CD4-positive, CD25-positive, alpha-beta regulatory T cell (primary cell): ENCODE results near the gene LTN1. TPM values are rescaled to one million over a fixed set of nuclear protein-coding genes. Genes with fewer than 3 reads are reported as not detected.

Source experiments
- ATAC-seq, 2 donors: fragments of 150-1000 bp; cut with Tn5 transposase; one replicate each; pipeline ENCODE4 v1.10.0; 2021; ENCODE audit warnings: low read depth in 2 of 2, moderate number of reproducible peaks in 2 of 2, moderate library complexity in 1 of 2
- DNase-seq, 3 donors: peaks; one replicate each; pipeline versions ENCODE4 v3.0.0 to v3.0.0-alpha.2; 2012 to 2022; ENCODE audit warnings: mixed read lengths in 1 of 3
- H3K27ac ChIP-seq: one replicate; pipeline ENCODE4 v1.7.0; 2013; ENCODE audit warnings: mild to moderate bottlenecking, low read length; ENCODE audit not compliant: insufficient read depth, poor library complexity, severe bottlenecking
- H3K27me3 ChIP-seq: one replicate; pipeline ENCODE4 v1.7.0; 2013; ENCODE audit warnings: low read length; ENCODE audit not compliant: control insufficient read depth, insufficient read depth
- H3K36me3 ChIP-seq: one replicate; pipeline ENCODE4 v1.7.0; 2013; ENCODE audit warnings: mild to moderate bottlenecking, low read length, moderate library complexity; ENCODE audit not compliant: control insufficient read depth, insufficient read depth
- H3K4me1 ChIP-seq: 2 replicates; pipeline ENCODE4 v1.7.0; 2013; ENCODE audit warnings: mild to moderate bottlenecking, low read length; ENCODE audit not compliant: insufficient read depth, control insufficient read depth, poor library complexity, severe bottlenecking
- H3K4me3 ChIP-seq: one replicate; pipeline ENCODE4 v1.7.0; 2013; ENCODE audit warnings: low read depth, mild to moderate bottlenecking, low read length, moderate library complexity
- H3K9me3 ChIP-seq, 2 experiments: 1 replicate in 1 of 2; 2 replicates in 1 of 2; pipeline ENCODE4 v1.7.0; 2013; ENCODE audit warnings: low read length in 2 of 2, mild to moderate bottlenecking in 1 of 2, moderate library complexity in 1 of 2; ENCODE audit not compliant: control insufficient read depth in 2 of 2
- H3K27ac Mint-ChIP-seq, 3 donors: one replicate each; pipeline ENCODE4 v1.8.0; 2020 to 2022; ENCODE audit warnings: mild to moderate bottlenecking in 3 of 3, mixed read lengths in 3 of 3, moderate library complexity in 2 of 3
- H3K27me3 Mint-ChIP-seq: one replicate; pipeline ENCODE4 v1.8.0; 2022; ENCODE audit warnings: mild to moderate bottlenecking, mixed read lengths
- H3K36me3 Mint-ChIP-seq: one replicate; pipeline ENCODE4 v1.8.0; 2020; ENCODE audit warnings: mixed read lengths
- H3K4me1 Mint-ChIP-seq, 4 donors: one replicate each; pipeline ENCODE4 v1.8.0; 2020 to 2022; ENCODE audit warnings: mixed read lengths in 4 of 4, mild to moderate bottlenecking in 1 of 4
- H3K4me3 Mint-ChIP-seq, 4 donors: one replicate each; pipeline ENCODE4 v1.8.0; 2020 to 2022; ENCODE audit warnings: mild to moderate bottlenecking in 4 of 4, mixed read lengths in 4 of 4, moderate library complexity in 3 of 4
- H3K9me3 Mint-ChIP-seq, 7 donors: one replicate each; pipeline ENCODE4 v1.8.0; 2020 to 2022; ENCODE audit warnings: mixed read lengths in 7 of 7, mild to moderate bottlenecking in 3 of 7, moderate library complexity in 2 of 7
- polyA plus RNA-seq, 4 donors: library from polyadenylated mRNA; unstranded; fragments of 300-500 nt; fragmentation: Illumina TruSeq; gene quantifications; one replicate each; pipeline ENCODE4 v1.2.3, GENCODE V29; 2021
- total RNA-seq: library from RNA; stranded (reverse); gene quantifications from one replicate; pipeline ENCODE4 v1.2.3, GENCODE V29; 2022

The LTN1 gene
- total and polyA plus RNA-seq, 5 donors from 2014 or later: 12.7 to 38.3 (median 18.5) TPM

DNA sequence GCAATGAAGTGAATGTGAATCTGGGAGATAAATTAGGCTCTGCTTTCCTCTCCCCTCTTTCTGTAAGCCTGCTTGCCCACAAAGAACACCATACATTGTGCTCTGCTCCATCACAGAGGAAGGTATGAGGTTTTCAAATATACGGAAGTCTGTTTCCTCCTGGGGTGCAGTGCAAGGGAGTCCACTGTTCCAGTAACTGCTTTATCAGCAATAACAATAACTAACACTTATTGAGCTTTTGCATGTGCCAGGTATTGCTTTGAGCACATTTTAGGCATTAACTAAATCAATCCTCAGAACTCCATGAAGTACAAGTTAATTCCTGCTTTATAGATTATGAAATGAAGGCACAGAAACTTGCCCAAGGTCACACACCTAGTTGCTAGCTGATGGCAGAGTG is 10.0 kb downstream of the LTN1 start:
- Mint-ChIP-seq H3K27ac (peak overlapping the region in 1 of 3 donors; percentile 4), H3K9me3 (no peaks in the 10 kb centered on the region), H3K36me3 (peaks cover 46% of the 10 kb centered on the region), H3K27me3 (no peaks in the 10 kb centered on the region), H3K4me3 (no peak overlapping the region), H3K4me1 (peaks cover 10 to 21% (median 18%) of the 10 kb centered on the region in 4 donors)
- Histone ChIP-seq H3K27me3 (no peaks in the 10 kb centered on the region), H3K27ac (no peak overlapping the region), H3K36me3 (peaks cover 71% of the 10 kb centered on the region), H3K4me3 (no peak overlapping the region), H3K9me3 (no peaks in the 10 kb centered on the region), H3K4me1 (no peaks in the 10 kb centered on the region)
- ATAC-seq (no peak), DNase-seq (no peak)

DNA sequence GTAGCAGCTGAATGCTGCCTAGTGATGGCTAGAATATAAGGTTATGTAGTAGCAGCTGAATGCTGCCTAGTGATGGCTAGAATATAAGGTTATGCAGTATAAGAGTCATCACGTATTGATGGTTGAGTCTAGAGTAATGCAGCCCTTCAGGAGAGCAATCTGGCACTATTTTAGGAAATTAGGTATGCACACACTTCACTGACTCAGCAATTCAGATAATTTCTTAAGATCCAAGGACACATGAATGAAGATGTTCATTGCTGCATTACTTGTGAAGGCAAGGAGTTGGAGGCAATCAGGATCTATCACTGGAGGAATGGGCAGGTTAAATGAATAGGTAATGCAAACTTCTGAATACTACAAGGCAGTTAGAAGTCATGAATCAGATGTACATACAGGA is 13.6 kb downstream of the LTN1 start:
- Mint-ChIP-seq H3K27me3 (no peaks in the 10 kb centered on the region), H3K4me1 (peaks cover 12 to 21% (median 17%) of the 10 kb centered on the region in 4 donors)

GRCh38 chr21:28975397-28975796 is 17.3 kb downstream of the LTN1 start:
- Mint-ChIP-seq H3K36me3 (peaks cover 33% of the 10 kb centered on the region), H3K27ac (peak overlapping the region in 2 of 3 donors; percentile 10 to 53), H3K27me3 (no peaks in the 10 kb centered on the region), H3K4me3 (no peak overlapping the region), H3K9me3 (no peaks in the 10 kb centered on the region), H3K4me1 (peaks cover 10 to 20% (median 16%) of the 10 kb centered on the region in 4 donors)
- H3K36me3 ChIP-seq: peaks cover 46% of the 10 kb centered on the region
- no peaks in the 10 kb centered on the region for H3K9me3 ChIP-seq
- no peaks in the 10 kb centered on the region for H3K4me1 ChIP-seq
- H3K27me3 ChIP-seq: no peaks in the 10 kb centered on the region
- DNase-seq: no peak
- no peak overlapping the region for H3K27ac ChIP-seq
- H3K4me3 ChIP-seq: no peak overlapping the region
- ATAC-seq: no peak

More for the DNA sequence above, 13.6 kb downstream of the LTN1 start:
- Mint-ChIP-seq H3K27ac (peak overlapping the region in 1 of 3 donors; percentile 6), H3K9me3 (no peaks in the 10 kb centered on the region), H3K36me3 (peaks cover 46% of the 10 kb centered on the region), H3K4me3 (no peak overlapping the region)
- no peak for ATAC-seq
- H3K36me3 ChIP-seq: peaks cover 68% of the 10 kb centered on the region
- no peaks in the 10 kb centered on the region for H3K9me3 ChIP-seq
- no peaks in the 10 kb centered on the region for H3K4me1 ChIP-seq
- no peaks in the 10 kb centered on the region for H3K27me3 ChIP-seq
- H3K4me3 ChIP-seq: no peak overlapping the region
- H3K27ac ChIP-seq: no peak overlapping the region
- no peak for DNase-seq

DNA sequence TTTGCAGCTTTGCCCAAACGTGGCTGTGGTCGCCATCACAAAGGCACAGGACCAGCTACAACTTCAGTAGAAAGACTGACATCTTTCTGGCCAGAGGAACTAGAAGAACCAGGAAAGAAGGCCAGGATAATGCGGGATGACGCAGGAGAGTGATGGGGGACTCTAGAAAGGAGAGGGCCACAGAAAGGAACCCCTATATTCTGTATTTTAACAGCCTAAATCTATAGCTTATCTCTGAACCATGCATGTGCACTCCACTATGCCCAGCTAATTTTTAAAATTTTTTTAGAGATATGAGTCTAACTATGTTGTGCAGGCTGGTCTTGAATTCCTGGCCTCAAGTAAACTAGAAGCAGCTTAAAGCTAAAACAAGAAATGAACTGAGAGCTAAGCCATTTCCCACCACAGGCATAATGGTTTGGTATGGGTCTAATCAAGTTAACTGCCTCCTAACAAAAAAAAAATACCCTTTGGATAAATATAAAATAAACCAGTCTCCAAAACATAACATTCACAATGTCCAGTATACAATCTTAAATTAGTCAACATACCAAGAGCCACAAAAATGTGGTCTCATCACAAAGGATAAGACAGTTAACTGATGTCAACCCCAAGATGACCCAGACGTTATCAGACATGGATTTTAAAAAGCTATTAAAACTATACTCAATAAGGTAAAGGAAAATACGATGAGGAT is 18.0 kb downstream of the LTN1 start:
- no peak overlapping the region for H3K27ac ChIP-seq
- no peaks in the 10 kb centered on the region for H3K9me3 ChIP-seq
- H3K4me1 ChIP-seq: no peaks in the 10 kb centered on the region
- ATAC-seq (no peak), DNase-seq (no peak)
- no peak overlapping the region for H3K4me3 Mint-ChIP-seq
- no peaks in the 10 kb centered on the region for H3K9me3 Mint-ChIP-seq
- H3K4me3 ChIP-seq: no peak overlapping the region
- peaks cover 48% of the 10 kb centered on the region for H3K36me3 ChIP-seq
- no peaks in the 10 kb centered on the region for H3K27me3 ChIP-seq
- H3K4me1 Mint-ChIP-seq: peaks cover 10 to 20% (median 16%) of the 10 kb centered on the region in 4 donors
- H3K36me3 Mint-ChIP-seq: peaks cover 37% of the 10 kb centered on the region
- no peak overlapping the region for H3K27ac Mint-ChIP-seq
- no peaks in the 10 kb centered on the region for H3K27me3 Mint-ChIP-seq

DNA sequence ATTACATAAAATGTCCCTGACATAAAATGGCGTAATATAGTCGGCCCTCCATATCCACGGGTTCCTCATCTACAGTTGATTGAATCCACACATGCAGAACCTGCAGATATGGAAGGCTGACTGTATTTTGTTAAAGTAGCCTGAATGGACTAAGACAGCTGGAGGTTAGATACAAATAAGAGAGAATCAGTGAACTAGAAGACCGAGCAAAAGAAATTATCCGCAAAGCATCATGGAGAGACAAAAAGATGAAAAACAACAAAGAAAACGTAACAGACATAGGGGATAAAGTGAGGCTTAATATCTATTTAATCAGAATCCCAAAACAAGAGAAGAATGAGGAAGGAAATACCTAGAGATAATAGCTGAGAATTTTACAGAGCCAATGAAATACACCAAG is 20.3 kb downstream of the LTN1 start:
- Histone ChIP-seq H3K36me3 (peaks cover 59% of the 10 kb centered on the region), H3K27me3 (no peaks in the 10 kb centered on the region), H3K9me3 (no peaks in the 10 kb centered on the region), H3K4me1 (no peaks in the 10 kb centered on the region), H3K27ac (no peak overlapping the region), H3K4me3 (no peak overlapping the region)
- Mint-ChIP-seq H3K36me3 (peaks cover 38% of the 10 kb centered on the region), H3K27me3 (no peaks in the 10 kb centered on the region), H3K27ac (no peak overlapping the region), H3K4me1 (peaks cover 10 to 21% (median 13%) of the 10 kb centered on the region in 4 donors), H3K4me3 (no peak overlapping the region), H3K9me3 (no peaks in the 10 kb centered on the region)
- DNase-seq: no peak
- no peak for ATAC-seq

GRCh38 chr21:28971171-28971570 is 21.5 kb downstream of the LTN1 start:
- Mint-ChIP-seq H3K4me3 (no peak overlapping the region), H3K27ac (no peak overlapping the region), H3K9me3 (no peaks in the 10 kb centered on the region), H3K36me3 (peaks cover 49% of the 10 kb centered on the region), H3K4me1 (peaks cover 10 to 21% (median 14%) of the 10 kb centered on the region in 4 donors), H3K27me3 (no peaks in the 10 kb centered on the region)
- Histone ChIP-seq H3K4me1 (no peaks in the 10 kb centered on the region), H3K36me3 (peaks cover 71% of the 10 kb centered on the region), H3K4me3 (no peak overlapping the region), H3K27ac (no peak overlapping the region), H3K27me3 (no peaks in the 10 kb centered on the region), H3K9me3 (no peaks in the 10 kb centered on the region)
- ATAC-seq: no peak
- no peak for DNase-seq

DNA sequence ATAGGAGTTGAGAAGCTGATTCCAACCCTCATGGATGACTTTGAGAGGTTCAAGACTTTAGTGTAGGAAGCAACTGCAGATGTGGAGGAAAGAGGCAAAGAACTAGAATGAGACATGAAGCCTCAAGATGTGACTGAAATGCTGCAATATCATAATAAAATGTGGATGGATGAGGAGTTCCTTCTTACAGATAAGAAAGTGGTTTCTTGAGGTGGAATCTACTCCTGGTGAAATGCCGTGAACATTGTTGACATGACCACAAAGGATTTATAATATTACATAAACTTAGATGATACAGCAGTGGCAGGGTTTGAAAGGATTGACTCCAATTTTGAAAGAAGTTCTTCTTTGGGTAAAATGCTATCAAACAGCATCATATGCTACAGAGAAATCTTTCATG is 28.8 kb downstream of the LTN1 start:
- H3K27ac Mint-ChIP-seq: no peak overlapping the region
- no peak for ATAC-seq
- no peak for DNase-seq
- Histone ChIP-seq H3K4me1 (no peaks in the 10 kb centered on the region), H3K9me3 (no peaks in the 10 kb centered on the region), H3K27me3 (no peaks in the 10 kb centered on the region), H3K36me3 (peaks cover 74% of the 10 kb centered on the region), H3K27ac (no peak overlapping the region), H3K4me3 (no peak overlapping the region)
- H3K27me3 Mint-ChIP-seq: no peaks in the 10 kb centered on the region
- H3K4me1 Mint-ChIP-seq: peaks cover 0 to 22% (median 5%) of the 10 kb centered on the region in 4 donors
- no peak overlapping the region for H3K4me3 Mint-ChIP-seq
- no peaks in the 10 kb centered on the region for H3K9me3 Mint-ChIP-seq
- H3K36me3 Mint-ChIP-seq: peaks cover 42% of the 10 kb centered on the region

GRCh38 chr21:28962465-28962864 is 30.2 kb downstream of the LTN1 start:
- H3K4me1 ChIP-seq: no peaks in the 10 kb centered on the region
- no peaks in the 10 kb centered on the region for H3K27me3 ChIP-seq
- no peaks in the 10 kb centered on the region for H3K9me3 ChIP-seq
- Mint-ChIP-seq H3K4me1 (peaks cover 0 to 28% (median 10%) of the 10 kb centered on the region in 4 donors), H3K36me3 (peaks cover 36% of the 10 kb centered on the region), H3K27ac (no peak overlapping the region), H3K9me3 (no peaks in the 10 kb centered on the region), H3K27me3 (no peaks in the 10 kb centered on the region), H3K4me3 (no peak overlapping the region)
- H3K36me3 ChIP-seq: peaks cover 76% of the 10 kb centered on the region
- ATAC-seq: no peak
- H3K27ac ChIP-seq: no peak overlapping the region
- H3K4me3 ChIP-seq: no peak overlapping the region
- DNase-seq: no peak
